GM19397 (cell line): ENCODE results near the gene TAF11L14.

Experiments used
- ATAC-seq: cut with Tn5 transposase; IDR thresholded peaks from one replicate; pipeline ENCODE4 v1.9.1; 2021; ENCODE audit warnings: mild to moderate bottlenecking, moderate library complexity; ENCODE audit not compliant: unreplicated experiment

Gene TAF11L14

DNA sequence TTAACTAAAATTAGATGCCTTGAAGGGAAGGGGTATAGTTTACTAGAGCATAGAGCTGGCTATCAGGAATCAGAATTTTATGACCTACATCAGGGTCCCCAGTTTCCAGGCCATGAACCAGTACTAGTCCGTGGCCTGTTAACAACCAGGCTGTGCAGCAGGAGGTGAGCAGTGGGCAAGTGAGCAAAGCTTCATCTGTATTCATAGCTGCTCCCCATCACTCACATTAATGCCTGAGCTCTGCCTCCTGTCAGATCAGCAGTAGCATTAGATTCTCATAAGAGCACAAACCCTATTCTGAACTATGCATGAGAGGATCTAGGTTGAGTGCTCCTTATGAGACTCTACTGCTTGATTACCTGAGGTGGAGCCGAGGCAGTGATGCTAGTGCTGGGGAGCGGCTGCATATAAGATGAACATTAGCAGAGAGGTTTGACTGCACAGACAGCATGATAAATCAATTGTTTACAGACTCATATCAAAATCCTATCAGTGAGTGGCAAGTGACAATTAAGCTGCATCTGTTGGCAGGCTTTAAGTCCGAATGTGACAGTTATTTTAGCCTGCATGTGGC, 44.6 kb downstream of the TAF11L14 start:
- ATAC-seq, result no peak

DNA sequence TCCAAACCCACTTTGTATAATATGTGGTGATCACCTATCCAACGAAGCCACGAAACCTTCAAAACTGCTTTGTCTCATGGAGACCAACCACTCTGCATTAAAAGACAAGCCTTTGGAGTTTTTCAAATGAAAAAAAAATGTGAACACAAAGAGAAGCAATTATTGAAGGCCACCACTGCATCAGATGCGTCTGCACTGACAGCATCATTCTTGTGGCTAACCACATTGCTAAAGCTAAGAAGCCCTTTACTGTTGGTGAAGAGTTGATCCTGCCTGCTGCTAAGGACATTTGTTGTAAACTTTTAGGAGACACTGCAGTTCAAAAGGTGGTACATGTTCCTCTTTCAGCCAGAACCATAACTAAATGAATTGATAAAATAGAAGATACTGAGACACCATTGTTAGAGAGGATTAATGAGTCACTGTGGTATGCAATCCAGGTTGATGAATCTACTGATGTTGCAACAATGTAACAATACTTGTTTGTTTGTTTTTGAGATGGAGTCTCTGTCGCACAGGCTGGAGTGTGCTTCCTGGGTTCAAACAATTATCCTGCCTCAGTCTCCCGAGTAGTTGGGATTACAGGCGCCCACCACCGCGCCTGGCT, 45.4 kb downstream of the TAF11L14 start:
- ATAC-seq, result no peak

DNA sequence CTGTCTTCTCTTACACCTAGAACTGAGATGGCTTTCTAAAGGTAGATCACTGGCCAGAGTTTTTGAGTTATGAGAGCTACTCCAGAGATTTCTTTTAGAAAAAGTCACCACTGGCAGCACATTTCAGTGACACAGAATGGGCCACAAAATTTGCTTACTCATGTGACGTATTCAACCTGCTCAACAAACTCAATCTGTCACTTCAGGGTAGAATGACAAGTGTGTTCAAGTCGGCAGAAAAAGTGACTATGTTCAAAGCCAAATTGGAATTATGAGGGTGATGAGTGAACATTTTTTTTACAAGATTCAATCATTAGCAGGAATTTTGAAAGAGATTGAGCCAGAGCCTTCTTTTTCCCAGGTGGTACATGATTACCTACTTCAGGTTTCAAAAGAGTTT, 46.5 kb downstream of the TAF11L14 start:
- ATAC-seq, result no peak
